WI38 (cell line): Measurements from ENCODE around the gene ELOVL1.

Experiments
- H3K4me3 ChIP-seq: 2 replicates; pipeline ENCODE4 v1.5.1; 2011; ENCODE audit warnings: low read depth, mild to moderate bottlenecking, control low read depth, low read length
- TF ChIP-seq, protein P1 (sequence below): IDR thresholded peaks from 2 replicates; pipeline ENCODE4 v1.5.1; 2012; ENCODE audit warnings: low read depth, mild to moderate bottlenecking, control low read depth, low read length

Gene ELOVL1

GRCh38 chr1:43360616-43361015 is 7.2 kb downstream of the ELOVL1 start:
- TF ChIP-seq, protein P1, sequence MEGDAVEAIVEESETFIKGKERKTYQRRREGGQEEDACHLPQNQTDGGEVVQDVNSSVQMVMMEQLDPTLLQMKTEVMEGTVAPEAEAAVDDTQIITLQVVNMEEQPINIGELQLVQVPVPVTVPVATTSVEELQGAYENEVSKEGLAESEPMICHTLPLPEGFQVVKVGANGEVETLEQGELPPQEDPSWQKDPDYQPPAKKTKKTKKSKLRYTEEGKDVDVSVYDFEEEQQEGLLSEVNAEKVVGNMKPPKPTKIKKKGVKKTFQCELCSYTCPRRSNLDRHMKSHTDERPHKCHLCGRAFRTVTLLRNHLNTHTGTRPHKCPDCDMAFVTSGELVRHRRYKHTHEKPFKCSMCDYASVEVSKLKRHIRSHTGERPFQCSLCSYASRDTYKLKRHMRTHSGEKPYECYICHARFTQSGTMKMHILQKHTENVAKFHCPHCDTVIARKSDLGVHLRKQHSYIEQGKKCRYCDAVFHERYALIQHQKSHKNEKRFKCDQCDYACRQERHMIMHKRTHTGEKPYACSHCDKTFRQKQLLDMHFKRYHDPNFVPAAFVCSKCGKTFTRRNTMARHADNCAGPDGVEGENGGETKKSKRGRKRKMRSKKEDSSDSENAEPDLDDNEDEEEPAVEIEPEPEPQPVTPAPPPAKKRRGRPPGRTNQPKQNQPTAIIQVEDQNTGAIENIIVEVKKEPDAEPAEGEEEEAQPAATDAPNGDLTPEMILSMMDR: no peak
- H3K4me3 ChIP-seq: peak overlapping the region; percentile 73

GRCh38 chr1:43359696-43360095 is 8.1 kb downstream of the ELOVL1 start:
- H3K4me3 ChIP-seq: peak overlapping the region; percentile 73
- TF ChIP-seq, protein P1: no peak

- H3K4me3 ChIP-seq: peak within 1 kb of the TSS; percentile 73
- TF ChIP-seq, protein P1: no peak
These were observed 8.8 kb downstream of the ELOVL1 start, which contains the start of gene CDC20 for GRCh38 chr1:43358746-43359693. CDC20 (plus strand) TSS chr1:43358981; CDS start chr1:43359216, 235 bp downstream.

- peak overlapping the region; percentile 73 for H3K4me3 ChIP-seq
- TF ChIP-seq, protein P1: no peak
These were observed 9.6 kb downstream of the ELOVL1 start for GRCh38 chr1:43358121-43358745.

DNA sequence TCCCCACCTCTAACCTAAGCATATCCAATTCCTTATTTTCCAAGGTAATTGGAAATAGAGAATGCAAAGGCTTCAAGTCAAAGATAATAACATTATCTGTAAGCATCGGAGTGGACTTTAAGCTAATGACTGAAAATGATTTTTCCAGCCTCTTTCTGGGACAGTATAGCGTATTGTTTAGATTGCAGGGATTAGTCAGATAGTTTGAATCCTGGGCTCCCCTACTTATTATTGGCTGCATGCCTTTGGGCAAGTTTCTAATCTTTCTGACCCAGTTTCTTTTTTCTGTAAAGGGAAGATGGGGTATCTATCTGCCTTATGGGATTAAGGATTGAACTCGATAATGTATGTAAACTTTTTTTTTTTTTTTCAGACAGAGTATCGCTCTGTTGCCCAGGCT is 10.6 kb downstream of the ELOVL1 start:
- H3K4me3 ChIP-seq: no peak overlapping the region
- TF ChIP-seq, protein P1: no peak

DNA sequence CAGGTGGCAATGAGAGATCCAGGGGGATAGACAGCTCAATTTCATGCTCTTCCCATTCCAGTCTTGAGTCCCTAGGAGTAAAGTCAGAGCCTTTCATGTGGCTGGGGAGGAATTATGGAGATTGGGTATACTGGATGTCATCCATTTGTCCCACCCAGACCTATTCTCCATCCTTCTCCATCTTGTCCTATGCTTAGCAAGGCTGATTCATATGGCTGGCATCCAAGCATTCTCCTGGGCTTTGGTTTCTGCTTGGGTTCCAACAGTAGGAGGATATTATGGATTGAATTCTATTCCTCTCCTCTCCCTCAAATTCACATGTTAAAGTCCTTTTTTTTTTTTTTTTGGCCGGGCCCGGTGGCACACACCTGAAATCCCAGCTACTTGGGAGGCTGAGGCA is 12.9 kb downstream of the ELOVL1 start:
- no peak overlapping the region for H3K4me3 ChIP-seq
- TF ChIP-seq, protein P1: no peak

DNA sequence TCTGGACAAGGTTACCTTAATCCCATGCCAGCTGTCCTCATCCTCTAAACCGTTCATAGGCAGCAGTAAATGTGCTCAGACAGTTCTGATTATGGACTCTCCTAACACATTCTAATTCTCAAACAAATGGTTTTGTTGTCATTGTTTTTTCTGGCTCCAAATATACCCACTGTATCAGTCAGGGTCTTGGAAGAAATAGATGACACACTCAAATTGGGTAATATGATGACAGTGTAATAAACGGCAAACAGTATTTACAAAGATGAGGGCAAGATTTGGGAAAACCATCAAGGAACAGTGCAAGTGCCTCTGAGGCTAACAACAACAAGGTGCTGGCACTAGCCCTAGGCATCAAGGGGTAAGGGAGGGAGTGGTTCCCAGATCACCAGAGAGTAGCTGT is 13.3 kb downstream of the ELOVL1 start:
- TF ChIP-seq, protein P1: no peak
- no peak overlapping the region for H3K4me3 ChIP-seq
